GM15510 (cell line): ENCODE data around the gene C16orf74.

Experiments
- POLR2A ChIP-seq: IDR thresholded peaks from 3 replicates; pipeline ENCODE4 v1.6.1; 2011; ENCODE audit warnings: borderline replicate concordance; ENCODE audit not compliant: insufficient read length; ENCODE audit errors: extremely low read depth

C16orf74 gene

DNA sequence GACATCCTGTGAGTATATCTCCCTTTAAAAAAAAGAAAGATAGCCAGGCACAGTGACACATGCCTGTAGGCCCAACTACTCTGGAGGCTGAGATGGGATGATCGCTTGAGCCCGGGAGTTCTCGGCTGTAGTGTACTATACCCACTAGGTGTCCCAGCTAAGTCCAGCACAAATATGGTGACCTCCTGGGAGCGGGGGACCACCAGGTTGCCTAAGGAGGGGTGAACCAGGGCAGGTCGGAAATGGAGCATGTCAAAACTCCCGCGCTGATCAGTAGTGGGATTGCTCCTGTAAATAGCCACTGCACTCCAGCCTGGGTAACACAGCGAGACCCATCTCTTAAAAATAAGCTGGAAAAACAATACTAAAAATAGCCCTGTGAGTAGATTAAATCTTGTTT lies 91.6 kb downstream of the C16orf74 start:
- no peak for TF ChIP-seq POLR2A

DNA sequence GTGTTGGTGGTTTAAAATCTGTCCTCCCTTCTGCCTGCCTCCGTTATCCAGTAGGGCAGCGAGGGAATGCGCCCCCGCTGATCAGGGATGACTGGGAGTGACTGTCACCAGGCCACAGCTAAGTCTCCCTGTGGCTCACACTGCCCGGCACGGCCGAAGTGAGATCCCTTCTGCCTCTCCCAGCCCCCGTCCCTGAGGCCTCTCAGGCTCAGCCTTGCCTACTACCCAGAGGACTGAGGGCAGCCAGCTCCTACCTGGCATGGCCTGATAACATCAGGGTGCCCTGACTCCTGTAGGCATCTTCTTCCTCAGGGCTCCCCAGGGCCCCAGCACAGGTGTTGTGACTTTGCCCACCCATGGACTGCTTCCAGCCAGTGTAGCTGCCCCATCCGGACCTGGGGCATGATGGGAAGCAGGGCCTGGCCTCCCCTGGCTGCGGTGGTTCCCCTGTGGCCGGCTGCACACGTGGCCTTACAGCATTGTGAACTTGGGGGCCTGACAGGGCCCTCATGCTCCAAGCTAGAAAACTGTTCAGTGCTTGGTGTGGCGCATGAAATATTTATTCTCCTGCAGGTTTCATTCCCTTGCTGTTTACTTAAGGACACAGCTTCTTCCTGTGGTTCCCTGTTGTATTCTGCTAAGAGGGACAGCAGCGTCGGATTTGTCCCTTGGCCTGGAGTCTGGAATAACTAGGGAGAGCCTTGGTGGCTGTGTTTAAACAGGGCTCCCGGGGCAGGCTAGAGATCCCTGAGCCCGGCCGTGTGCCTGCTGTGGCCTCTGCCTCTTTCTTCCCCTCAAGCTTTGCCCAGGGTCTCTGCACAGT lies 92.2 kb downstream of the C16orf74 start:
- no peak for TF ChIP-seq POLR2A

DNA sequence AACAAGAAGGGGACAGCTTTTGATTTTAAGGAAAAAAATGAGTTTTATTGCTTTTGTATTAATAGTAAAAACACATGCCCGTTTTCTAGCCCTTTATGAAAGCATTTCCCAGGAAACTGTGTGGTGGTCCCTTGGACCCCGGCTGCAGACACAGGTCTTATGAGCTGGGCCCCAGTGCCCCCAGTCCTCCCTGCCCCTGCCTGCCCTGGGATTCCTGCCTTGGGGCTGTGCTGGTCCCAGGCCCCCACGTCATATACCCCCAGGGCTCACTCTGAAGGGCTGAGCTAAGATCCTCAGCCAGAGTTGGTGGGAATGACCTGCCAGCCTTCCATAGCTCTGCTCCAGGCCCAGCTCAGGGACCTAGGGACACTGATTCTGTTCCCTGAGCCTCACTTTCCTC lies 92.9 kb downstream of the C16orf74 start:
- no peak for TF ChIP-seq POLR2A
